H1 (cell line): ENCODE results near the gene PDLIM4. TPM values are rescaled to one million over a fixed set of nuclear protein-coding genes. Genes with fewer than 3 reads are reported as not detected.

Source experiments
- CTCF ChIA-PET: fragments of 300-600 bp; sonication (Branson Sonifier 250); formaldehyde crosslinking; loops from one replicate; lab custom pipeline; 2021; ENCODE audit not compliant: partially characterized antibody; lab: Charles Lee
- POLR2A ChIA-PET: fragments of 300-600 bp; sonication (Branson Sonifier 250); formaldehyde crosslinking; loops from one replicate; lab custom pipeline; 2021; ENCODE audit warnings: inconsistent platforms; ENCODE audit not compliant: partially characterized antibody; lab: Charles Lee
- DNase-seq, 2 experiments: peaks; one replicate each; pipeline versions ENCODE4 v3.0.0 to v3.0.0-alpha.2; 2010 to 2022; ENCODE audit warnings: low spot score in 2 of 2, low read depth in 1 of 2, mixed read lengths in 1 of 2
- FAIRE-seq: peaks from 2 replicates; lab custom pipeline; 2011; peaks lifted over from hg19 to GRCh38; lab: Jason Lieb, UNC
- H2AFZ ChIP-seq: 2 replicates; pipeline ENCODE4 v1.8.1; 2012; ENCODE audit warnings: low read length, inconsistent platforms
- H2AK5ac ChIP-seq: 2 replicates; pipeline ENCODE4 v1.6.1; 2013; ENCODE audit warnings: low read depth, low read length
- H2BK120ac ChIP-seq: replicated peaks from 2 replicates; pipeline ENCODE3; 2013; ENCODE audit warnings: low read depth, low read length, inconsistent platforms
- H2BK12ac ChIP-seq: 2 replicates; pipeline ENCODE4 v1.6.1; 2013; ENCODE audit warnings: low read depth, low read length
- H2BK15ac ChIP-seq: 2 replicates; pipeline ENCODE4 v1.6.1; 2013; ENCODE audit warnings: low read length
- H2BK20ac ChIP-seq: 2 replicates; pipeline ENCODE4 v1.6.1; 2013; ENCODE audit warnings: low read length
- H2BK5ac ChIP-seq: 2 replicates; pipeline ENCODE4 v1.6.1; 2013; ENCODE audit warnings: low read depth, low read length
- H3K14ac ChIP-seq: 2 replicates; pipeline ENCODE4 v1.6.1; 2013; ENCODE audit warnings: inconsistent platforms; ENCODE audit not compliant: insufficient read length
- H3K18ac ChIP-seq: 2 replicates; pipeline ENCODE4 v1.6.1; 2013; ENCODE audit warnings: low read length; ENCODE audit errors: extremely low read depth
- H3K23ac ChIP-seq: 2 replicates; pipeline ENCODE4 v1.6.1; 2013; ENCODE audit warnings: inconsistent platforms; ENCODE audit not compliant: insufficient read length
- H3K23me2 ChIP-seq: 2 replicates; pipeline ENCODE4 v1.6.1; 2013; ENCODE audit warnings: low read depth, low read length
- H3K27ac ChIP-seq: 2 replicates; pipeline ENCODE4 v1.6.1; 2011; ENCODE audit warnings: low read depth, low read length, inconsistent platforms
- H3K27me3 ChIP-seq, 4 experiments: replicated peaks in 1 of 4; 1 replicate in 1 of 4; 2 replicates in 3 of 4; pipeline versions ENCODE4 v1.6.1 to v1.8.1; 2011 to 2013; ENCODE audit warnings: low read length in 3 of 4, mild to moderate bottlenecking in 3 of 4, inconsistent platforms in 2 of 4, mixed read lengths in 2 of 4, moderate library complexity in 1 of 4; ENCODE audit not compliant: control insufficient read depth in 3 of 4, insufficient read depth in 3 of 4; ENCODE audit errors: extremely low read depth in 1 of 4
- H3K36me3 ChIP-seq, 4 experiments: 2 replicates each; pipeline versions ENCODE4 v1.6.1 to v1.8.1; 2011 to 2013; ENCODE audit warnings: mild to moderate bottlenecking in 4 of 4, low read length in 3 of 4, moderate library complexity in 2 of 4, control low read depth in 1 of 4, inconsistent platforms in 1 of 4; ENCODE audit not compliant: insufficient read depth in 4 of 4, control insufficient read depth in 2 of 4
- H3K4ac ChIP-seq: replicated peaks from 2 replicates; pipeline ENCODE3; 2013; ENCODE audit warnings: low read length, low read depth, mixed read lengths, inconsistent platforms; ENCODE audit not compliant: insufficient read length
- H3K4me1 ChIP-seq, 4 experiments: replicated peaks in 1 of 4; 1 replicate in 1 of 4; 2 replicates in 3 of 4; pipeline versions ENCODE4 v1.6.1 to v1.8.1; 2011 to 2013; ENCODE audit warnings: low read length in 3 of 4, inconsistent platforms in 2 of 4, mixed read lengths in 1 of 4; ENCODE audit not compliant: insufficient read depth in 4 of 4, control insufficient read depth in 3 of 4
- H3K4me2 ChIP-seq, 2 experiments: 2 replicates each; pipeline versions ENCODE4 v1.6.1 to v1.8.1; 2011 to 2013; ENCODE audit warnings: low read depth in 2 of 2, low read length in 2 of 2, control low read depth in 1 of 2, inconsistent platforms in 1 of 2, mild to moderate bottlenecking in 1 of 2; ENCODE audit not compliant: insufficient read depth in 1 of 2
- H3K4me3 ChIP-seq, 4 experiments: fragments of 200-600, 300-600 bp in 1 of 4; sonication (generic), shearing (Covaris generic), sonication (Bioruptor Twin) in 1 of 4; 2 replicates each; pipeline versions ENCODE4 v1.5.1 to v1.8.1; 2011 to 2016; ENCODE audit warnings: low read length in 4 of 4, low read depth in 3 of 4, control low read depth in 2 of 4, inconsistent platforms in 2 of 4, mild to moderate bottlenecking in 2 of 4, mixed read lengths in 1 of 4, moderate library complexity in 1 of 4; ENCODE audit not compliant: insufficient read depth in 2 of 4; ENCODE audit errors: extremely low read depth in 1 of 4
- H3K56ac ChIP-seq: replicated peaks from 2 replicates; pipeline ENCODE3; 2013; ENCODE audit warnings: low read depth, mild to moderate bottlenecking, mixed read lengths, low read length, inconsistent platforms; ENCODE audit not compliant: insufficient read length
- H3K79me1 ChIP-seq: 2 replicates; pipeline ENCODE4 v1.6.1; 2013; ENCODE audit warnings: low read depth, low read length, control low read depth
- H3K79me2 ChIP-seq, 2 experiments: 2 replicates each; pipeline versions ENCODE4 v1.6.1 to v1.8.1; 2012 to 2013; ENCODE audit warnings: low read length in 2 of 2, mild to moderate bottlenecking in 2 of 2, inconsistent platforms in 1 of 2; ENCODE audit not compliant: insufficient read depth in 2 of 2, control insufficient read depth in 1 of 2
- H3K9ac ChIP-seq, 4 experiments: replicated peaks in 1 of 4; 1 replicate in 1 of 4; 2 replicates in 3 of 4; pipeline versions ENCODE4 v1.6.1 to v1.8.1; 2011 to 2013; ENCODE audit warnings: low read depth in 3 of 4, low read length in 3 of 4, control low read depth in 2 of 4, mild to moderate bottlenecking in 2 of 4, moderate library complexity in 2 of 4, inconsistent platforms in 1 of 4; ENCODE audit errors: extremely low read depth in 1 of 4
- H3K9me3 ChIP-seq, 2 experiments: 2 replicates each; pipeline versions ENCODE4 v1.6.1 to v1.8.1; 2012 to 2013; ENCODE audit warnings: mild to moderate bottlenecking in 2 of 2, moderate library complexity in 2 of 2, control low read depth in 1 of 2, inconsistent platforms in 1 of 2, low read depth in 1 of 2, low read length in 1 of 2, mixed read lengths in 1 of 2; ENCODE audit not compliant: insufficient read depth in 2 of 2
- H4K20me1 ChIP-seq, 2 experiments: replicated peaks in 1 of 2; 2 replicates each; pipeline versions ENCODE3 to v1.8.1; 2011 to 2013; ENCODE audit warnings: inconsistent platforms in 2 of 2, low read length in 2 of 2, mild to moderate bottlenecking in 1 of 2; ENCODE audit not compliant: insufficient read depth in 2 of 2, control insufficient read depth in 1 of 2
- H4K5ac ChIP-seq: 2 replicates; pipeline ENCODE4 v1.6.1; 2013; ENCODE audit warnings: low read length, low read depth, mixed read lengths, inconsistent platforms; ENCODE audit not compliant: insufficient read length
- H4K8ac ChIP-seq: 2 replicates; pipeline ENCODE4 v1.8.0; 2013; ENCODE audit warnings: mild to moderate bottlenecking, moderate library complexity, low read length, inconsistent platforms; ENCODE audit not compliant: insufficient read depth; ENCODE audit errors: extremely low read depth
- H4K91ac ChIP-seq: replicated peaks from 2 replicates; pipeline ENCODE3; 2013; ENCODE audit warnings: low read length, mixed read lengths, inconsistent platforms; ENCODE audit not compliant: insufficient read length
- E2F6 ChIP-seq: IDR thresholded peaks from 2 replicates; pipeline ENCODE4 v1.6.1; 2012; ENCODE audit warnings: inconsistent platforms
- MAX ChIP-seq: IDR thresholded peaks from 2 replicates; pipeline ENCODE4 v1.6.1; 2012; ENCODE audit warnings: inconsistent platforms
- RXRA ChIP-seq: IDR thresholded peaks from 2 replicates; pipeline ENCODE4 v1.6.1; 2011; ENCODE audit warnings: low read depth, mild to moderate bottlenecking, low read length, moderate library complexity; ENCODE audit not compliant: insufficient read depth
- SIRT6 ChIP-seq: IDR thresholded peaks from one replicate; pipeline ENCODE4 v1.7.1; 2012; ENCODE audit warnings: low read length, inconsistent platforms
- SP1 ChIP-seq: IDR thresholded peaks from 2 replicates; pipeline ENCODE4 v1.6.1; 2011; ENCODE audit warnings: low read depth, low read length
- TEAD4 ChIP-seq: IDR thresholded peaks from 2 replicates; pipeline ENCODE4 v1.6.1; 2012; ENCODE audit warnings: low read depth, low read length, inconsistent platforms, mixed read lengths
- WGBS, 2 experiments: shearing (Covaris generic) in 1 of 2; methylation state at CpG; one replicate each; pipeline versions ENCODE4 v1.1.6 to v1.1.7; 2013 to 2015; ENCODE audit warnings: low lambda C conversion rate in 2 of 2, mixed read lengths in 2 of 2, inconsistent platforms in 1 of 2, low coverage in 1 of 2, missing lambda C conversion rate in 1 of 2; ENCODE audit not compliant: insufficient replicate concordance in 2 of 2, insufficient coverage in 1 of 2, insufficient read length in 1 of 2; ENCODE audit errors: extremely low coverage in 1 of 2, missing lambda C conversion rate in 1 of 2; 5-methylcytosine and 5-hydroxymethylcytosine counted together
- polyA plus RNA-seq, 7 experiments: library from polyadenylated mRNA; depleted of rRNA in 3 of 7; stranded (reverse) in 5 of 7; unstranded in 2 of 7; fragments of >200 nt in 5 of 7; fragments of 200-250 nt in 2 of 7; gene quantifications; 1 replicate in 5 of 7; 2 replicates in 1 of 7; 4 replicates in 1 of 7; pipeline versions ENCODE4 v1.2.1 to v1.2.3, GENCODE V29; 2011 to 2013; ENCODE audit warnings: missing spikeins in 2 of 7, mixed read lengths in 2 of 7
- total RNA-seq: library from RNA; stranded (reverse); fragmentation: NEBNext Ultra II Directional; extraction: Animal tissue kit (Norgen Biotek cat#: 25700); gene quantifications from 2 replicates; pipeline ENCODE4 v1.2.1, GENCODE V29; 2021

Gene PDLIM4
- total and polyA plus RNA-seq, 2 of the 8 experiments (the other 6 are each of a cell fraction or from before 2014, with no cell fraction given), result 10.7 to 29.1 TPM

- Histone ChIP-seq H2AFZ (no peak overlapping the region), H4K20me1 (no peaks in the 10 kb centered on the region), H3K23me2 (peaks cover 10% of the 10 kb centered on the region; the same call in 1 of the 2 replicates), H3K14ac (no peak overlapping the region), H4K8ac (no peak overlapping the region; the same call in 1 of the 2 replicates), H2BK20ac (no peak overlapping the region), H3K56ac (no peak overlapping the region), H3K79me2 (no peaks in the 10 kb centered on the region)
- CTCF ChIA-PET, result interaction anchor here (0.8 to 5.2 kb wide), 4 partner anchors 11 to 153 kb away, joined by 3 to 40 read pairs (median 8); no protein-coding TSS in a partner anchor
- no peak for TF ChIP-seq SIRT6
- TF ChIP-seq TEAD4, result no peak
- no peak for TF ChIP-seq SP1
- 0 out of 2 replicates have a peak, but pooled peaks have one; percentile 50 for TF ChIP-seq MAX
- TF ChIP-seq RXRA, result no peak
- TF ChIP-seq E2F6, result no peak
- TF ChIP-seq, all 59 proteins: peak for 1
- H3K27me3 ChIP-seq, result peaks cover 0 to 10% (median 9%) of the 10 kb centered on the region in 4 experiments; a peak in 3 of 7 replicates
- H4K91ac ChIP-seq, result no peak overlapping the region
- no peaks in the 10 kb centered on the region; the same call in 1 of the 2 replicates for H3K79me1 ChIP-seq
- no peak overlapping the region for H3K27ac ChIP-seq
- H2BK12ac ChIP-seq, result no peak overlapping the region
- H2BK120ac ChIP-seq, result no peak overlapping the region
- POLR2A ChIA-PET, result no interaction called here
- WGBS, 2 experiments, result 90% methylated on average over 16 of the region's 24 CpGs; no CpG with 5 or more reads in 1 of the 2 experiments
- H3K18ac ChIP-seq, result no peak overlapping the region
- H3K23ac ChIP-seq, result no peak overlapping the region
- DNase-seq (peak in 1 of 2 experiments; percentile 49), FAIRE-seq (no peak)
- H2BK15ac ChIP-seq, result no peak overlapping the region
- H3K36me3 ChIP-seq, result no peaks in the 10 kb centered on the region
- no peak overlapping the region for H3K4me3 ChIP-seq
- H2BK5ac ChIP-seq, result no peak overlapping the region
- H3K9ac ChIP-seq, result no peak overlapping the region; a peak in 1 of 7 replicates
- no peaks in the 10 kb centered on the region for H3K9me3 ChIP-seq
- H2AK5ac ChIP-seq, result no peak overlapping the region
- peak overlapping the region; percentile 74 to 81; a peak in 1 of 4 replicates for H3K4me2 ChIP-seq
- H4K5ac ChIP-seq, result no peak overlapping the region
- no peak overlapping the region for H3K4ac ChIP-seq
- H3K4me1 ChIP-seq, result peaks cover 0 to 19% (median 6%) of the 10 kb centered on the region in 4 experiments; a peak in 6 of 7 replicates
Observed at GRCh38 chr5:132259069-132259851, 1.8 kb downstream of the PDLIM4 start.
